RKO (cell line): ENCODE measurements around the gene ANO3.
"Not testable (repeated sequence)": the region's sequence is repeated elsewhere in the genome, so short reads cannot be mapped to it uniquely, and the experiment has no call there.

Experiments
- DNase-seq: peaks from one replicate; pipeline ENCODE4 v3.0.0-alpha.2; 2016; ENCODE audit warnings: low spot score

ANO3 gene

GRCh38 chr11:26626346-26626745 is 294.4 kb downstream of the ANO3 start:
- peak; percentile 32 for DNase-seq

DNA sequence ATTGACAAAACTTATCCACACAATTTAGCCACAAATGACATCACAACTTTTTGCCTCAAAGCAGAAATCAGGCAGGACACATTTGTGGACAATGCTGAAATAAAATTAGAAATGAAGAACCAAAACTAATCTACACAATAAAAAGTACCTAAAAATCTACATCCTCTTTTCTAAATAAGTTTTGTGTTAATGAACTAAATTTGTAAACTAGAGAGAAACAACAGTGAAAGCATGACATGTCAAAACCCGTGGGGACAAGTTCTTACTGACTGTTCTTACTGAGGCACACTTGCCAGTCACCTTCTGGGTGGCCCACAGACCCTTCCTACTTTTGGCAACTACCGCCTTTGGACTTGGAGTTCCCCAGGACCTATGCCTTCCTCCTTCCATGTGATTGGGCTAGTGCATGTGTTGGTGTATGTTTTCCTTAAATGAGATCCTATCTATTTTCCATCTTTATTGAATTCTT is 300.8 kb downstream of the ANO3 start:
- no peak for DNase-seq

GRCh38 chr11:26643314-26643713 is 311.4 kb downstream of the ANO3 start:
- not testable (repeated sequence) for DNase-seq

- DNase-seq: peak; percentile 76
Measured at GRCh38 chr11:26649884-26650283, 318.0 kb downstream of the ANO3 start.

- DNase-seq: no peak
Measured at GRCh38 chr11:26651916-26652315, 320.0 kb downstream of the ANO3 start.

GRCh38 chr11:26655287-26655686 is 323.4 kb downstream of the ANO3 start:
- DNase-seq: no peak

- no peak for DNase-seq
Measured at GRCh38 chr11:26662916-26663315, 331.0 kb downstream of the ANO3 start.

DNA sequence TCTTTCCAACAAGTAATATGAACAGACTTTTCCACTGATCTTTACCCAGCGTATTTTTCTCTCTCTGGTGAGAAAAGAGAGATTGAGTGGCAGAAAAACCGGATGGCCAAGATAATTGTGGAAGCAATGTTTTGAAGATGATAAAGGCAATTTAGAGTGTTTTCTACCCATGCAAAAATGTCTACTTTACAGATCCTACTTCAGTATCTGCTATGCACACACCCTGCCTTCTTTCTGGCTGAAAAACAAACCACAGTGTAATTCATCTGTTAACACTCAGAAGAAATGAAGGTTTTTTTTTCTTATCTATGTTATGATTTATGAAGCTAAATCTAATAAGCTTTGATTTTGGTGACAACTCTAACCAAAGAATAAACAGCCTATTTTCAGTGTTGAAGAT is 333.1 kb downstream of the ANO3 start:
- no peak for DNase-seq

DNA sequence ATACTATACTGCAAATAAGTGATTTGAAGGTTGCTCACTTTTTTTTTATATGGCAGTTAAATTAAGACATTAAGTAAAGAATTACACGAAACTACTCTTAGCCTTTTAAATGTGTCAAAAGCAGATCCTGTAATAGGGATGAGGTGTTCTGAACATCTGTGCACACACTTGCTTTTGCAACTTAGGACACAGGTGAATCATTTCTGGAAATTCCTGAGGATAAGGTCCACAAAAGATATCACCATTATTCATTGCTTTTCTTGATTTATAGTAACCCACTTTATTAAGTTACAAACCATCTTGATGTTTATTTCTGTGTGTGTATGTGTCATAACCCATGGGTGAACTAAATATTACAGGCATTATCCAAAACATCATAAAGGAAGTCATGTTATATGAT is 334.0 kb downstream of the ANO3 start:
- DNase-seq: no peak

- DNase-seq: no peak
Measured at GRCh38 chr11:26675233-26675928, 343.5 kb downstream of the ANO3 start.

- no peak for DNase-seq
Measured at GRCh38 chr11:26676641-26677040, 344.7 kb downstream of the ANO3 start.

GRCh38 chr11:26677566-26677965 is 345.6 kb downstream of the ANO3 start:
- DNase-seq: no peak

DNA sequence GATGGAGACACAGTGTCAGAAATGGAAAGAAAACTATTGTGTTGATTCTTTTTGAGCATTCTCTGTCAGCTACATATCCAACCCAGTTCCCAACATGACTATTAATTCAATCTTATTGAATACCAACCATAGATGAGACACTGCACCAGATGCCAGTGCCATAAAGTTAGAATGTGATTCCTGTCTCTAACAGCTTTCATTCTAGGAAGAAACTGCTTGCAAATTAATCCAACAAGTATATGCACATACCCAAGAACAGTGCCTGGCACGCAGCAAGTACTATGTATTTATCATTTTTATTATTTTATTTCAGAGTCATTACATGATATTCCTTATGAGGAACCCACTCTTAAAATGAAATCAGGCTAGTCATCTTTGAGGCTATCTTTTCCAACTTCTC is 355.4 kb downstream of the ANO3 start:
- DNase-seq: no peak

GRCh38 chr11:26688701-26689100 is 356.8 kb downstream of the ANO3 start:
- DNase-seq: no peak

DNA sequence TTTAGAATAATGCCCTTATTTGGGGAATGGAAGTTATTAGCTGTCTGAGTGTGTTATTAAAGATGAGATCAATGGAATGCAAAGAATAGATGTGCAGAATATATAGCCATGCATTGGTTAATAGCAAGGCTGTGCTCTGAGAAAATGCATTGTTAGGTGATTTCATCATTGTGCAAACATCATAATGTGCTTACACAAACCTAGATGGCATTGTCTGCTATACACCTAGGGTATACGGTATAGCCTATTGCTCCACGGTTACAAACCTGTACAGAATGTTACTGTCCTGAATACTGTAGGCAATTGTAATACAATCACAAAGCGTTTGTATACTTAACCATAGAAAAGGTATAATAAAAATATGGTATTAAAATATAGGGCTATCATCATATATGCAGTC is 364.4 kb downstream of the ANO3 start:
- DNase-seq: no peak

GRCh38 chr11:26698224-26698623 is 366.3 kb downstream of the ANO3 start:
- no peak for DNase-seq

DNA sequence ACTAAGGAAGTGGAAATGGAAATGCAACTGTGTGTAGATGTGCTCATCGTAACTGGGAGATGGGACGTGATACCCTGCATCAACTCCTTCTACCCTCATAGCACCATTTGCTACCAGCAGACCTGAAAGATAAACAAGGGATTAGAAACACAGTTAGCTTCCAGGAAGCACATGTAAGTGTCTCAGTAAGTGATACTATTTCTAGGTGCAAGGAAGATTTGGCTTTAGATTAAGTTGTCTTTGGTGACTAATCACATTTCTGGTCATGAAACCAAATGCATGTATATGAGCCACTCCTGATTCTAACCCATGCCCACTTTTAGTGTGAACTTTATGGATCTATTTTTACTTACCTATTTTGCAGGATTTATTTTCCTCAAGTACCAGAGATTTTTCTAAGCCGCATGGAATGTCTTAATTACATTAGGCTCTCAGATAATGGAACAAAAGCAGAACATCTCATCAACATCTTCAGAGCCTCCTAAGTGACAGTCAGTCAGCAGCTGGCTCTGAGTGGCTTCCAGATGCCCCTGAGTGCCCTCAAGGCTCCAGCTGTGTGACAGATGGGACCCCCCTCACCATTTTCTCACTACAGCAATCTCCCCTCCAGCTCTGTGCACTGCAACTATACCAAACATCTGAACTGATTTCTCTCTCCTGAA is 368.8 kb downstream of the ANO3 start:
- DNase-seq: no peak

DNA sequence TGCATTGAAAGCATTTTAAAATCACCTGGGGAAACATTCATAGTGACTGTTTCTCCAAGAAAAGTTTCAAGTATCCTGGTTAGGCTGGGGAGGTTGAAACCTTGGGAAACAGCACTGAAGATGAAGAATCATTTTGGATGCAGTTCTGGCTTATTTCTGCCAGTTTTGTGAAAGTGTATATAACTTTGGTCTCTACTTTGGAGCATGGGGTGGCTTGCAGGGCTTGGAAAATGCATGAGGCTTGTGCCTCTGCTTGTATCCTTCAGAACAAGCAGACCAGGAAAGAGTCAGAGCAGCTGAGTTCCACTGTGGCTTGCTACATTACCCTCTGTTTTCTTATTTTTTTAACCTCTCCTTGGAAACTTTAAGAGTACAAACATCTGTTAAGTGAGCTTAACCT is 370.5 kb downstream of the ANO3 start:
- no peak for DNase-seq

DNA sequence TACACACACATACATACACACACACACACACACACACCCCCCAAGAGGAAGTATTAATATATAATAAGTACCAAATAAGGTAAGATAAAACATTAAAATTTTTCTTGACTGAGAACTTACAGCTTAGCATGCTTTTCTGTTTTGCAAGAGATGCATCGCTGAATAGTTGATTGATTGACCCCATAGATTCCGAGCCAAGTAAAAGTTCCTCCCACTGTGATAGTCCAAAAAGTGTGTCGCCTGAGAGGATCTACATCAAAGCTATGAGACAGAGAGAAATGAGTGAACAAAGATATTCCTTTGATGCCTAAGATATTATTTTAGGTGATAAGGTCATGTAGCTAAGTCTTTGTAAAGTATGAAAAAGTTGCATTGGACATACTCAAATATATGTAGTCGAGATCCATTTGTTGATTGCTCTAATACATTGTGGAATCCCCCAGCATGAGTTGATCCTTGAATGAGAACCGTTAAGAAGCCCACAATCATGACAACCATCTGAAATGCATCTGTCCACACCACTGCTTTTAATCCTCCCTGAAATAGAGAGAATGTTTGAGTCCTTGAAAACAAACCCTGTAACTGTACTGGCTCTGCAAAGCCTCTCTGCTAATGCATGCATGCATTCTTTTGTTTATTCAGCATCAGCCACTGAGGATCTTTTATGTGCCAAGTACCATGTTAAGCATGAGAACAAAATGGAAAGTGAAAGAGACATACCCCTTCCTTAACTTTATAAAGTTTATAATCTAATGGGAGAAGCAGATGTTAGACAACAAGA is 371.7 kb downstream of the ANO3 start:
- DNase-seq: no peak

GRCh38 chr11:26704249-26704648 is 372.3 kb downstream of the ANO3 start:
- no peak for DNase-seq

DNA sequence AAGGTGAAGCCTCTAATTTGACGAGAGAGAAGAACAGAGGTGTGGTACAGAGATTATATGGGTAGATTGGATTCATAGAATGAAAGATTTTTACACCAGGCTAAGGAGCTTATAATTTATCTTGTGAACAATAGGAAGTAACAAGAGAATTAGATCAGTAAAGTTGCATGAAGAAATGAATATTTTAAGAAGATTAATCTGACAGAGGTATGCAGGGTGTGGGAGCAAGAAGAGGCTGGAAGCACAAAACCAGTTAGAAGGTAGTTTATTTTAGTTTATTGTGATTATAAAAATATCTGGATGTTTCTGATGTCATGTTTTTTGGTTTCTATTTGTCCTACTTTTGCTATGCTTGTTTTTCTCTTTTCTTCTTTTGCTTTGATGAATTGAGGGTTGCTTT is 374.3 kb downstream of the ANO3 start:
- no peak for DNase-seq

DNA sequence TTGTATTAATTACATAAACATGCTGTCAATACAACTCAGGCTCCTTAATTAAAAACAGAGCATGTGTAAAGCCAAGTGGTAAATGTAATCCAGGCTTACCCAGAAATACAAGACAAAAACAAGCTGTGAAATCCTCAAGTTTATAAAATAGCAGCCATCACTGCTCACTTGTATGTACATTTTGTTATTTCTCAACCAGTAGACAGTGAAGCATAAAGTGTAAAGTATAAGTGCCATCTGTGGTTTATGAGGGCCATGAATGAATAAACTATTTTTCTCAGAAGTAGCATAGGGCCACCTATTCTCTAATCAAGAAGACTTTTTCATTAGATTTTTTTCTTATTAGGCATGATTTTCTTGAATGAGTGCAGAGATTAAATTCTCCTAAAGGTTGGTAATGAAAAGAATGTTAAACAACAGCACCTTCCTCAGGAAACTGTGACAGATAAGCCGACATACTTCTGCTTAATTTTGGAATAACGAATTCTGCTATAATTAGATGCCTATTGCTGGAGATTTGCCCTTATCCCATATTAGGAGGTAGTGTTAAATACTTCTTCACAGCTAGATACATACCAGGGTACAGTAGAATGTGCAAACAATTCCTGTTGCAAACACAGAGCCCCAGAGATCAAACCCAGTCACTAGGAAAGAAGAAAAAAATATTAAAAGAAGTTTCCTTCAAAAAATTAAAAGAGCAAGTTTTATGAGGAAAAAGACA is 377.0 kb downstream of the ANO3 start:
- no peak for DNase-seq
